ENCODE data around the gene SETD1B. TPM values are rescaled to one million over a fixed set of nuclear protein-coding genes. Genes with fewer than 3 reads are reported as not detected.

The SETD1B gene
- total and polyA plus RNA-seq, 4 donors = 4.4 to 33.4 (median 31.4) TPM

DNA sequence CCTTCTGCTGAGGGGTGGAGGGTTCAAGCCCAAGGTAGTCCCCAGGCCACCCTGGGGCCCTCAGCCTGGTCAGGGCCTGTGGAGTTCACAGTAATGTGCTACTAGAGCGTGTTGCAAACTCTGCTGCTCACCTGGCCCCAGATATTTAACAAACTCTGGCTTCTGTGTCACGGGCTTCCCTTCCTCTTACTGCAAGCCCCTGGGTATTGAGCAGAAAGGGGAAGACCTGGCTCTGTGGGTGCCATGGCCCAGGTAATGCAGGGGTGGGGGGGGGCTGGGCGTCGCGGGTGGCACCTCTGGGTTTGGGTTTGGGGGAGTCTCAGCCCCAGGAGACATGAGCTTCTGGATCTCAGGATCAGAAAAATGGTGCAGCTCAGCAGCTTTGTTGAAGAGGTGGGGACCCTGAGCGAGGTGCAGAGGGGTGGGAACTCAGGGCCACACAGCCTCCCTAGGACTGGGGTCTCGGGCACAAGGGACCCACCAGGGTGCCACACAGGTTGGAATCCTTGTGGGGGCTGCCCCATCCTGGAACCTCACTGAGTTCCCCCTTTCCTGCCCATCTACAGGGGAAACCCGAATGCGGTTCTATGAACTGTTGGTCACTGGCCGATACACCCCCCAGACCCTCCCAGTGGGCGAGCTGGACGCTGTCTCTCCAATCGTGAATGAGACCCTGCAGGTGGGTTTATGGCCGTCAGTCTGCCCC lies 4.0 kb downstream of the SETD1B start:
- no peaks in the 10 kb centered on the region for H3K27me3 ChIP-seq (ENCODE audit: control insufficient read depth in 1 of 2, insufficient read depth in 2 of 2, low read length in 1 of 2)
- intact Hi-C loops (cut with DNase I) = no loop called here
- H3K36me3 ChIP-seq (ENCODE audit: control insufficient read depth in 1 of 2, insufficient read depth in 2 of 2, low read length in 1 of 2) = peaks cover 4 to 8% of the 10 kb centered on the region in 2 donors
- DNase-seq = no peak
- H3K4me3 ChIP-seq (ENCODE audit: low read length in 2 of 2) = no peak overlapping the region
- H3K9me3 ChIP-seq (ENCODE audit: control insufficient read depth, low read length) = no peaks in the 10 kb centered on the region
- no peak for ATAC-seq (ENCODE audit: low FRiP score)
- 66 to 70% methylated on average over 14 of the region's 14 CpGs for WGBS, 2 donors
- no peak overlapping the region for H3K27ac ChIP-seq (ENCODE audit: low read depth in 1 of 2, low read length in 2 of 2)
- no peaks in the 10 kb centered on the region for H3K4me1 ChIP-seq (ENCODE audit: control insufficient read depth in 1 of 2, insufficient read depth in 2 of 2, low read length in 2 of 2)

GRCh38 chr12:121808623-121809022 lies 4.8 kb downstream of the SETD1B start:
- H3K27ac ChIP-seq (ENCODE audit: low read depth in 1 of 2, low read length in 2 of 2) = no peak overlapping the region
- DNase-seq (no peak), ATAC-seq (ENCODE audit: low FRiP score) (no peak)
- H3K4me1 ChIP-seq (ENCODE audit: control insufficient read depth in 1 of 2, insufficient read depth in 2 of 2, low read length in 2 of 2) = no peaks in the 10 kb centered on the region
- no peak overlapping the region for H3K4me3 ChIP-seq (ENCODE audit: low read length in 2 of 2)
- H3K36me3 ChIP-seq (ENCODE audit: control insufficient read depth in 1 of 2, insufficient read depth in 2 of 2, low read length in 1 of 2) = peaks cover 4 to 8% of the 10 kb centered on the region in 2 donors
- WGBS, 2 donors = 80 to 81% methylated on average over 8 of the region's 8 CpGs
- no peaks in the 10 kb centered on the region for H3K9me3 ChIP-seq (ENCODE audit: control insufficient read depth, low read length)
- intact Hi-C loops (cut with DNase I) = no loop called here
- H3K27me3 ChIP-seq (ENCODE audit: control insufficient read depth in 1 of 2, insufficient read depth in 2 of 2, low read length in 1 of 2) = no peaks in the 10 kb centered on the region

DNA sequence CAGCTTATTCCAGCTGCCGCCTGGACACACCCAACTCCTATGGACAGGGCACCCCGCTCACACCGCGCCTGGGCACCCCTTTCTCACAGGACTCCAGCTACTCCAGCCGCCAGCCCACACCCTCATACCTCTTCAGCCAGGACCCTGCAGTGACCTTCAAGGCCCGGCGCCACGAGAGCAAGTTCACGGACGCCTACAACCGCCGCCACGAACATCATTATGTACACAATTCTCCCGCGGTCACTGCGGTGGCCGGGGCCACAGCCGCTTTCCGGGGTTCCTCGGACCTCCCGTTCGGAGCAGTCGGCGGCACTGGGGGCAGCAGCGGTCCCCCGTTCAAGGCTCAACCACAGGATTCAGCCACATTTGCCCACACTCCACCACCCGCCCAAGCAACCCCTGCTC lies 5.9 kb downstream of the SETD1B start:
- Histone ChIP-seq H3K9me3 (ENCODE audit: control insufficient read depth, low read length) (no peaks in the 10 kb centered on the region), H3K36me3 (ENCODE audit: control insufficient read depth in 1 of 2, insufficient read depth in 2 of 2, low read length in 1 of 2) (peaks cover 4 to 12% of the 10 kb centered on the region in 2 donors), H3K4me1 (ENCODE audit: control insufficient read depth in 1 of 2, insufficient read depth in 2 of 2, low read length in 2 of 2) (no peaks in the 10 kb centered on the region), H3K27ac (ENCODE audit: low read depth in 1 of 2, low read length in 2 of 2) (no peak overlapping the region), H3K4me3 (ENCODE audit: low read length in 2 of 2) (no peak overlapping the region), H3K27me3 (ENCODE audit: control insufficient read depth in 1 of 2, insufficient read depth in 2 of 2, low read length in 1 of 2) (no peaks in the 10 kb centered on the region)
- WGBS, 2 donors = 88% methylated on average over 24 to 27 of the region's 27 CpGs
- no peak for ATAC-seq (ENCODE audit: low FRiP score)
- intact Hi-C loops (cut with DNase I) = loop anchor here (2.0 to 5.0 kb wide), 2 partner anchors 15 to 32 kb away; no protein-coding TSS in a partner anchor
- DNase-seq = peak in 1 of 2 donors; percentile 78

- H3K4me1 ChIP-seq (ENCODE audit: control insufficient read depth in 1 of 2, insufficient read depth in 2 of 2, low read length in 2 of 2) = no peaks in the 10 kb centered on the region
- WGBS, 2 donors = 56 to 65% methylated on average over 33 of the region's 33 CpGs
- no peak for DNase-seq
Measured at GRCh38 chr12:121810234-121810817, 6.5 kb downstream of the SETD1B start.

DNA sequence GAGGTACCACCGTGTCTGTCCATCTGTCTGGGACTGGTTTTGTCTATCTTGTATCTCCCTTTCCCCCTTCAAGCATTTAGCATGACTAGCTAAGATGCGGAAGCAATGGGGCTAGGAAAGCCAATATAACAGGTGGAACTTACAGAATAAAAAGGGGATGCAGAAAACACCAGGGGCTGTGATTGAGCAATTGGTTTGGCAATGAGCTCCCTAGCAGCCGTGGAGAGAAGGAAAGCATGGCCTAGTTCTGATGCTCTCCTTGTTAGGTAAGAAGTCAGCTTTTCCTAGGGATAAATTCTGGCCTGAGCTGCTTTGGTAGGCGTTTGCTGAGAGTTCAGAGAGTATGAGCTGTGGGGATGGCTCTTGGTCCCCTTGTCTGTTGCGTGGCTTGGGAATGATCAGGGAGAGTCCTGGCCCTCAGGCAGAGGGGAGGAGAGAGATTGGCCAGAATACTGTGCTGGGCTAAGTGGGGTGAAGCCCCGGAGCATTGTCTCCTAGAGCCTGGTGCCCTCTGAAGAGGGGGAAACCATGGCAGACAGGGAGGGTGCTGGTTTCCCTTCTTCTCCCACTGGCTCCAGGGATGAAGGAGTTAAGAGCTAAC lies 7.1 kb downstream of the SETD1B start:
- H3K4me1 ChIP-seq (ENCODE audit: control insufficient read depth in 1 of 2, insufficient read depth in 2 of 2, low read length in 2 of 2) = no peaks in the 10 kb centered on the region

More at GRCh38 chr12:121810234-121810817, 6.5 kb downstream of the SETD1B start:
- H3K36me3 ChIP-seq (ENCODE audit: control insufficient read depth in 1 of 2, insufficient read depth in 2 of 2, low read length in 1 of 2) = peaks cover 4 to 14% of the 10 kb centered on the region in 2 donors
- ATAC-seq (ENCODE audit: low FRiP score) = no peak
- no peaks in the 10 kb centered on the region for H3K27me3 ChIP-seq (ENCODE audit: control insufficient read depth in 1 of 2, insufficient read depth in 2 of 2, low read length in 1 of 2)
- intact Hi-C loops (cut with DNase I) = loop anchor here (2.0 to 5.0 kb wide), 2 partner anchors 16 to 33 kb away; no protein-coding TSS in a partner anchor
- no peaks in the 10 kb centered on the region for H3K9me3 ChIP-seq (ENCODE audit: control insufficient read depth, low read length)
- no peak overlapping the region for H3K4me3 ChIP-seq (ENCODE audit: low read length in 2 of 2)
- H3K27ac ChIP-seq (ENCODE audit: low read depth in 1 of 2, low read length in 2 of 2) = no peak overlapping the region

DNA sequence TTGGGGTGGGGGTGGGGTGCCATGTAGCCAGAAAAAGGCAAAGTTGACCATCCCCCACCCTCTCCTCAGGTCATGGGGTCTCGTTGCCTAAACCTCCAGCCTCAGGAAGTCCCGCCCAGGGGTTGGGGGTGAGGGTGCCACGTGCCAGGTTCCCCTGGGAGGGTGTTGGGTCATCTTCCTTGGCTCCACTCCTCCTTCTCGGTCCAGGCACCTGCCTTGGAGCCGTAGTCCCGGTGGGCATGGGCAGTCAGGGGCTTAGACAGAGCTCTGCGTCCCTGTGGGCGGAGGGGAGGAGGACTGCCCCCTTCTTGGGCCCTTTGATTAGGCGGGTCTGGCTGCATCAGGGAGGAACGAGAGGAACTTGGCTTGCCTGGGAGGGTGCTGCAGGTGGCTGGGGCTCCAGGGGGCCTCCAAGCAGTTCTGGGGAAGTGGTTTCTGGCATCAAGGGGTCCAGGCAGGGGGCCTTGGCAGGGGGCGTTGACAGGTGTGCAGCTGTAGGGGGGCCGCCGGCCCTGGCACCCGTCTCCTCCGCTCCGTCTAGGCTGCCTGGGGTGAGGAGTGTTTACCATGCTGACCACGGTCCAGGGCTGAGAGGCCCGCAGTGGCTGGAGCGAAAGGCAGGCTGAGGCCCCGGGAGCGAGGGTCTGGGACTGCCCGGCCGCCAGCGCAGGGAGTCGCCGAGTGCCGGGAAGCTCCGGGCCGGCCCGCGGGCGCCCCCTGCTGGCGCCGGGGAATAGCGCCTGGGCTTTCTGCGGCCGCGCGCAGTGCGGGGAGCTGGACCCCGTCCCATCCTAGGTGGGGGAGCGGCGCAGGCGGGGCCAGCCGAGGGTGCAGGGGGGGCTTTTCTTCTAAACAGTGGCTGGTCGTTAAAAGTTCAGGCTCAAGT lies 7.9 kb downstream of the SETD1B start:
- Histone ChIP-seq H3K27me3 (ENCODE audit: control insufficient read depth in 1 of 2, insufficient read depth in 2 of 2, low read length in 1 of 2) (no peaks in the 10 kb centered on the region), H3K36me3 (ENCODE audit: control insufficient read depth in 1 of 2, insufficient read depth in 2 of 2, low read length in 1 of 2) (peaks cover 4 to 15% of the 10 kb centered on the region in 2 donors), H3K4me3 (ENCODE audit: low read length in 2 of 2) (peak overlapping the region; percentile 47 to 67), H3K9me3 (ENCODE audit: control insufficient read depth, low read length) (no peaks in the 10 kb centered on the region), H3K27ac (ENCODE audit: low read depth in 1 of 2, low read length in 2 of 2) (peak overlapping the region in 1 of 2 donors; percentile 34), H3K4me1 (ENCODE audit: control insufficient read depth in 1 of 2, insufficient read depth in 2 of 2, low read length in 2 of 2) (no peaks in the 10 kb centered on the region)
- DNase-seq = peak; percentile 79 to 92
- WGBS, 2 donors = 2% methylated on average over 36 to 46 of the region's 46 CpGs
- intact Hi-C loops (cut with DNase I) = loop anchor here (1.0 to 5.0 kb wide), 4 partner anchors 16 to 78 kb away; no protein-coding TSS in a partner anchor
- peak; percentile 94 for ATAC-seq (ENCODE audit: low FRiP score)

More for the DNA sequence above, 7.1 kb downstream of the SETD1B start:
- 43 to 47% methylated on average over 6 of the region's 6 CpGs for WGBS, 2 donors
- peak overlapping the region in 1 of 2 donors; percentile 34 for H3K27ac ChIP-seq (ENCODE audit: low read depth in 1 of 2, low read length in 2 of 2)
- H3K36me3 ChIP-seq (ENCODE audit: control insufficient read depth in 1 of 2, insufficient read depth in 2 of 2, low read length in 1 of 2) = peaks cover 4 to 14% of the 10 kb centered on the region in 2 donors
- no peaks in the 10 kb centered on the region for H3K9me3 ChIP-seq (ENCODE audit: control insufficient read depth, low read length)
- DNase-seq (no peak), ATAC-seq (ENCODE audit: low FRiP score) (no peak)
- intact Hi-C loops (cut with DNase I) = loop anchor here (2.0 to 5.0 kb wide), 2 partner anchors 16 to 34 kb away; no protein-coding TSS in a partner anchor
- H3K4me3 ChIP-seq (ENCODE audit: low read length in 2 of 2) = no peak overlapping the region
- H3K27me3 ChIP-seq (ENCODE audit: control insufficient read depth in 1 of 2, insufficient read depth in 2 of 2, low read length in 1 of 2) = no peaks in the 10 kb centered on the region

DNA sequence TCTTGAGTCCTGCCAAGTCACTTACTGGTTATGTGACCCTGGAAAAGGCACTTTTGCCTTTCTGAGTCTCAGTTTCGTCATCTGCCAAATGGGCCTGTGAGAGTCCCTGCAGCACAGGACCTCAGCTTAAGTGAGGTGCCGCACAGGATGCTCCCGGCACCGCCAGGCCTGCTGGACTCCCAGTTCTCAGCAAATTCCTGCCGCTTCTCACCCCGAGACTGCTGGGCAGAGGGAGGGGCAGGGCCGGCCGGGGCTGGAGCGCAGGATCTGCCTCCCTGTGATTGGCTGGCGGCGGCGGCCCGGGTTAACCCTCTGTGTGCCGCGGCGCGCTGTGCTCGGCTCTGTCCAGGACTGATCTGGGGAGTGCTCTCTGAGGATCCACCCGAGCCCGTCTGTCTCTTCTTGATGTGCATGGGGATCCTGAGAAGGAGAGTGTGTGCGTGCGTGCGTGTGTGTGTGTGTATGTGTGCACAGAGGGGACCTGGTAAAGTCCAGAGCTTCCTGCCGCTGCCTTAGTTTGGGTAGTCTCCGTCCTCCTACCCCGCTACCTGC lies 8.6 kb downstream of the SETD1B start:
- Histone ChIP-seq H3K4me3 (ENCODE audit: low read length in 2 of 2) (peak overlapping the region; percentile 47 to 67), H3K27ac (ENCODE audit: low read depth in 1 of 2, low read length in 2 of 2) (peak overlapping the region in 1 of 2 donors; percentile 52), H3K4me1 (ENCODE audit: control insufficient read depth in 1 of 2, insufficient read depth in 2 of 2, low read length in 2 of 2) (no peaks in the 10 kb centered on the region), H3K9me3 (ENCODE audit: control insufficient read depth, low read length) (no peaks in the 10 kb centered on the region), H3K27me3 (ENCODE audit: control insufficient read depth in 1 of 2, insufficient read depth in 2 of 2, low read length in 1 of 2) (no peaks in the 10 kb centered on the region), H3K36me3 (ENCODE audit: control insufficient read depth in 1 of 2, insufficient read depth in 2 of 2, low read length in 1 of 2) (peaks cover 4 to 21% of the 10 kb centered on the region in 2 donors)
- DNase-seq (peak; percentile 85 to 90), ATAC-seq (ENCODE audit: low FRiP score) (peak; percentile 85)
- 3 to 4% methylated on average over 25 to 26 of the region's 26 CpGs for WGBS, 2 donors
- intact Hi-C loops (cut with DNase I) = loop anchor here (1.0 to 5.0 kb wide), 3 partner anchors 17 to 77 kb away; no protein-coding TSS in a partner anchor
